Mucosa of descending colon (tissue), 3 donors: Measurements from ENCODE around the gene TRPT1. TPM values are rescaled to one million over a fixed set of nuclear protein-coding genes. Genes with fewer than 3 reads are reported as not detected.

ENCODE experiments used
- ATAC-seq: fragments of 200-7000 bp; cut with Tn5 transposase; one replicate; pipeline ENCODE4 v1.9.1; 2020; ENCODE audit warnings: mild to moderate bottlenecking, moderate library complexity
- DNase-seq, 3 donors: peaks; one replicate each; pipeline ENCODE4 v3.0.0-alpha.2; 2020
- H3K36me3 ChIP-seq: fragments of 200-600 bp; one replicate; pipeline ENCODE4 v1.8.0; 2021; ENCODE audit warnings: low read depth, mild to moderate bottlenecking
- H3K4me1 ChIP-seq: fragments of 200-600 bp; one replicate; pipeline ENCODE4 v1.8.0; 2021; ENCODE audit warnings: low read depth, mild to moderate bottlenecking
- H3K4me3 ChIP-seq: fragments of 200-600 bp; one replicate; pipeline ENCODE4 v1.8.0; 2021; ENCODE audit warnings: mild to moderate bottlenecking
- H3K9me3 ChIP-seq: fragments of 200-600 bp; one replicate; pipeline ENCODE4 v1.8.0; 2021; ENCODE audit warnings: mild to moderate bottlenecking
- CTCF ChIP-seq: fragments of 200-600 bp; IDR thresholded peaks from one replicate; pipeline ENCODE4 v1.8.0; 2022; ENCODE audit warnings: antibody characterized with exemption, mild to moderate bottlenecking
- intact Hi-C, 2 donors: fragments of 100-400 bp; cut with DNase I in 1 of 2; cut with micrococcal nuclease in 1 of 2; formaldehyde crosslinking; loops; one replicate each; pipeline versions ENCODE4 v1.11.0 to v1.11.1; 2022; cut with DNase I, micrococcal nuclease
- total RNA-seq, 3 donors: library from RNA; stranded (reverse); fragmentation: NEBNext Ultra II Directional in 2 of 3; extraction: Animal tissue kit (Norgen Biotek cat#: 25700) in 2 of 3; gene quantifications; one replicate each; pipeline versions ENCODE4 v1.2.1 to v1.2.4, GENCODE V29; 2021 to 2023
- donor health status: DM: no; HTN: no; CAD: no; lungs with moderate emphysema.
- donor health status: DM: no; HTN: no; CAD: no.
- donor health status: DM: no; HTN: yes; CAD: no.

Gene TRPT1
- total RNA-seq, 3 donors from 2014 or later = 50.6 to 55.1 (median 53.1) TPM

DNA sequence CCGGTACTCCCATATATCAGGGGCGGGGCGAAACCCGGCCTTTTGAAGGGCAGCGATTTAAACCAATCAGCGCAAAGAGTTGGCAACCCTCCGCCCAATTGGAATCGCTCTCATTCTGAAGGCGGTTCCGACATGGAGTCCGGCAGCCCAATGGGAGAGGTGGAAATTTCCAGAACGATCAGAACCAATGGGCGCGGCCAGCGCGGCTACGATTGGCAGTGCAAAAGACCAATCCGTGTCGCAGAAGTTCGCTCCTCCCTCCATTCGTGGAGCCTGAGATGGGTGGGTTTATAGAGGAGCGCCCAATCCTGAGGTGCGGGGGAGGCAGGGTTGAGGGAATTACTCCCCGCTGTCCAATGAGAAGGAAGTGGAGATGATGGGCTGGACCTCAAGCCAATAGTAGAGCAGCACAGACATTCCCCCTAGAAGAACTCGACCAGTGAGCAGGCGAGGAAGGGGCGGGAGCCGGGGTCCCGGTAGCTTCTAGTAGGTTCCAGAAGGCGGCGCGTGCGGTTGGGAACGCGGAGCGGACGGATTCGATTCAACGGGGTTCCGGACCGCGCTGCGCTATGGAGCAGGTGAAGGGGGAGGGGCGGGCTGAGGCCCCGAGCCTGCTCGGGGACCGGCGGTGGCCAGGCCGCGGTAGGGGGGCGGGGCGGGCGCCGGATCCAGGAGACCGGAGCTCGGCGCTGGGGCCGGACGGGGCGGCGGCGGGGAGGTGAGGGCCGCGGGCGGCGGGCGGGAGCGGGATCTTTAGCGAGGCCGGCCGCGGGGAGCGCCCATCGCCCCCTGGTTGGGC, 40.1 kb downstream of the TRPT1 start, which contains the start of gene STIP1:
TSS of gene STIP1 (plus strand) at position 479 of the 799 bp plus-strand sequence. CDS start at position 570, 91 bp downstream.
- TF ChIP-seq CTCF = peak; percentile 23
- Histone ChIP-seq H3K36me3 (peaks cover 4% of the 10 kb centered on the region), H3K4me1 (peaks cover 32% of the 10 kb centered on the region), H3K9me3 (no peaks in the 10 kb centered on the region), H3K4me3 (peak within 1 kb of the TSS; percentile 91)
- DNase-seq (peak; percentile 97 to 99 (median 98)), ATAC-seq (peak; percentile 86)
- intact Hi-C loops = loop anchor here in 1 of 2 donors (10.0 kb wide), 1 partner anchor 59 kb away; the partner anchor contains the start of genes FKBP2 and PPP1R14B

DNA sequence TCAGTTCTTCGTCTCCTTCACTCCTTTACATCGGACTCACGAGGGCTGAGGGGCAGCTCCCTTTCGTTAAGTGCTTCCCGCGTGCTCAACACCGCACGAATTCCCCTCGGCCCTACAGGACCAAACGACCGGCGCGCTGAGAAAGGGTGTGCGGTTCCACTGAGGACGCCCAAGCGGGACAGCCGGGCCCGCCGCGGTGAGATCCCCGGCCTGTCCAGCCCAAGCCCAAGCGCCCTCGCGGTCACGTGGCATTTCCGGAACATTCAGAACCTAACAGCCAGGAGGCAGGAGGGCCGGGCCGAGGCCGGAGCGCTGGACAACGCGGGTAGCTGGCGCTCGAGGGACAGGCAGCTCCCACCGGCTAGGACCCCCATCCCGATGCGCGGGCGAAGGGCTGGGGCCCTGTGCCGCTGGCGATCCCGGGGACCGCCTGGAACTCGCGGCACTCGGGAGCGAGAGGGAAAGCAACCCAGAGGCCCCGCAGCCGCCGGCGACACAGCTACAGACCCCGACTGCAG, 40.8 kb downstream of the TRPT1 start:
- Histone ChIP-seq H3K36me3 (peaks cover 4% of the 10 kb centered on the region), H3K4me3 (peak overlapping the region; percentile 91), H3K9me3 (no peaks in the 10 kb centered on the region), H3K4me1 (peaks cover 29% of the 10 kb centered on the region)
- ATAC-seq (peak; percentile 58), DNase-seq (peak in 2 of 3 donors; percentile 86 to 92)
- intact Hi-C loops = loop anchor here in 1 of 2 donors (10.0 kb wide), 1 partner anchor 60 kb away; the partner anchor contains the start of genes FKBP2 and PPP1R14B
- peak; percentile 23 for TF ChIP-seq CTCF

GRCh38 chr11:64183890-64184289, 42.1 kb downstream of the TRPT1 start:
- intact Hi-C loops = loop anchor here in 1 of 2 donors (10.0 kb wide), 1 partner anchor 61 kb away; the partner anchor contains the start of genes FKBP2 and PPP1R14B
- no peaks in the 10 kb centered on the region for H3K9me3 ChIP-seq
- TF ChIP-seq CTCF = no peak
- H3K4me1 ChIP-seq = peaks cover 25% of the 10 kb centered on the region
- ATAC-seq (no peak), DNase-seq (no peak)
- H3K4me3 ChIP-seq = no peak overlapping the region
- H3K36me3 ChIP-seq = peaks cover 4% of the 10 kb centered on the region

DNA sequence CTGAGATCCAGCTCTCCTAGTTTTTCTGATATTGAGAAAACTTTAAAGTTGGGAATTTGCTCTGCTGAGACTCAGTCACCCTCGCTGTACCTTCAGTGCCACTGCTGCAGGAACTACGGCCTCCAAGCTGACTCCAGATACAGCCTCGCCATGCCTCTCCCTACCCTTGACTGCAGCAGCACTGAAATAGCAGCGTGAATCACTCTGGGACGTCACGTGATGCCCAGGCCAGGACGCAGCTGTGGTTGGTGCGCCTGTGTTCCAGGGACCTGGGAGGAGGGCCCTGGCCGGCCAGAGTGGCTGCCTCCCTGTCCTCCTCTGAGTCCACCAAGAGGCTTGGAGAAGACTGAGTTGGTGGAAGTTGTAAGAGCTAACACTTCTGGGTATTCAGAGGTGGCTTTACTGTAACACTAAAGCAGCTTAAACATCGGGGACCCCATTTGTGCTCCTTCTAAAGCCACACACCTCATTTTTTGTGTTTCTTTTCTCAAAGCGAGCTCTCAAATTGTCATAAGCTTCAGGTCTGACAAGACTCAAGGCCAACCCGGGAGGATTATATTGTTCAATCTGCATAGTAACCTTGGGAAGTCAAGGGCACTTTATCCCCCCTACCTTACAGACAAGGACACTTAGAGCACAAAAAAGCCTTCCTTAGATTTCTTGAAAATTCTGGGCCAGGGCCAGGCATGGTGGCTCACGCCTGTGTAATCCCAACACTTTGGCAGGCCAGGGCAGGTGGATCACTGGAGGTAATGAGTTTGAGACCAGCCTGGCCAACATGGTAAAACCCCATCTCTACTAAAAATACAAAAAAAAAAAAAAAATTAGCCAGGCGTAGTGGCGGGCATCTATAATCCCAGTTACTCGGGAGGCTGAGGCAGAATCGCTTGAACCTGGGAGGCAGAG, 44.2 kb downstream of the TRPT1 start:
- Histone ChIP-seq H3K9me3 (no peaks in the 10 kb centered on the region), H3K4me3 (no peak overlapping the region)
- no peak for TF ChIP-seq CTCF

GRCh38 chr11:64180891-64181290, 45.1 kb downstream of the TRPT1 start:
- Histone ChIP-seq H3K4me3 (no peak overlapping the region), H3K36me3 (peaks cover 3% of the 10 kb centered on the region), H3K9me3 (no peaks in the 10 kb centered on the region), H3K4me1 (peaks cover 25% of the 10 kb centered on the region)
- ATAC-seq (no peak), DNase-seq (no peak)
- no peak for TF ChIP-seq CTCF
- intact Hi-C loops = loop anchor here in 1 of 2 donors (10.0 kb wide), 1 partner anchor 64 kb away; the partner anchor contains the start of genes FKBP2 and PPP1R14B

More for the DNA sequence above, 44.2 kb downstream of the TRPT1 start:
- peaks cover 25% of the 10 kb centered on the region for H3K4me1 ChIP-seq
- H3K36me3 ChIP-seq = peaks cover 4% of the 10 kb centered on the region
- intact Hi-C loops = loop anchor here in 1 of 2 donors (10.0 kb wide), 1 partner anchor 63 kb away; the partner anchor contains the start of genes FKBP2 and PPP1R14B
- DNase-seq = peak; percentile 90 to 92 (median 92)
- ATAC-seq = peak; percentile 59
